Endothelial cell of umbilical vein (primary cell): ENCODE measurements around the gene TMEM94. TPM values are rescaled to one million over a fixed set of nuclear protein-coding genes. Genes with fewer than 3 reads are reported as not detected.
A peak's percentile ranks its signal among the peaks of the same experiment; 100 is the strongest.

Experiments
- Bru-seq: library from RNA; stranded (reverse); fragments of 400-500 nt; gene quantifications from one replicate; lab custom pipeline; 2021; lab: Mats Ljungman, UMichigan
- BruChase-seq, 2 experiments: library from RNA; stranded (reverse); fragments of 400-500 nt; gene quantifications; one replicate each; lab custom pipeline; 2021; lab: Mats Ljungman, UMichigan
- BruUV-seq: library from RNA; stranded (reverse); fragments of 400-500 nt; replicated peaks from 2 replicates; lab custom pipeline; 2021; lab: Mats Ljungman, UMichigan
- CTCF ChIA-PET: fragments of 300-600, 350-600 bp; sonication (Branson Sonifier 250); formaldehyde crosslinking; loops from one replicate; lab custom pipeline; 2021; ENCODE audit warnings: antibody characterized with exemption, inconsistent platforms; lab: Charles Lee
- POLR2A ChIA-PET: fragments of 300-600, 350-600 bp; sonication (Branson Sonifier 250); formaldehyde crosslinking; loops from one replicate; lab custom pipeline; 2021; ENCODE audit warnings: antibody characterized with exemption, inconsistent platforms; lab: Charles Lee
- DNase-seq: peaks from one replicate; pipeline ENCODE4 v3.0.0-alpha.2; 2011; ENCODE audit warnings: low read depth, low spot score
- FAIRE-seq: peaks from 2 replicates; lab custom pipeline; 2011; peaks lifted over from hg19 to GRCh38; lab: Jason Lieb, UNC
- H2AFZ ChIP-seq: 2 replicates; pipeline ENCODE4 v1.6.0; 2012; ENCODE audit warnings: low read depth, low read length, control low read depth, inconsistent platforms
- H3K27ac ChIP-seq: 2 replicates; pipeline ENCODE4 v1.5.1; 2011; ENCODE audit warnings: low read depth, mild to moderate bottlenecking, control low read depth, low read length, moderate library complexity; ENCODE audit not compliant: insufficient read depth
- H3K27me3 ChIP-seq, 2 experiments: 2 replicates each; pipeline versions ENCODE4 v1.6.0 to v1.6.1; 2011; ENCODE audit warnings: low read length in 2 of 2, mixed read lengths in 1 of 2; ENCODE audit not compliant: control insufficient read depth in 2 of 2, insufficient read depth in 2 of 2
- H3K36me3 ChIP-seq, 2 experiments: 2 replicates in 1 of 2; 3 replicates in 1 of 2; pipeline ENCODE4 v1.5.1; 2011; ENCODE audit warnings: low read length in 2 of 2, mild to moderate bottlenecking in 1 of 2, moderate library complexity in 1 of 2; ENCODE audit not compliant: control insufficient read depth in 2 of 2, insufficient read depth in 2 of 2; ENCODE audit errors: extremely low read depth in 1 of 2
- H3K4me1 ChIP-seq: 3 replicates; pipeline ENCODE4 v1.5.1; 2011; ENCODE audit warnings: mild to moderate bottlenecking, low read length; ENCODE audit not compliant: control insufficient read depth, insufficient read depth; ENCODE audit errors: extremely low read depth
- H3K4me2 ChIP-seq: 2 replicates; pipeline ENCODE4 v1.6.1; 2011; ENCODE audit warnings: low read length, control low read depth, mixed read lengths; ENCODE audit not compliant: insufficient read depth
- H3K4me3 ChIP-seq, 3 experiments: fragments of 200-600 bp in 1 of 3; sonication (generic), shearing (Covaris generic) in 1 of 3; replicated peaks in 1 of 3; 2 replicates each; pipeline ENCODE4 v1.5.1; 2011 to 2016; ENCODE audit warnings: control low read depth in 3 of 3, low read length in 3 of 3, mild to moderate bottlenecking in 2 of 3, inconsistent platforms in 1 of 3, low read depth in 1 of 3, moderate library complexity in 1 of 3; ENCODE audit not compliant: insufficient read depth in 1 of 3
- H3K79me2 ChIP-seq: 2 replicates; pipeline ENCODE4 v1.6.0; 2012; ENCODE audit warnings: low read length, inconsistent platforms; ENCODE audit not compliant: control insufficient read depth, insufficient read depth
- H3K9ac ChIP-seq: replicated peaks from 2 replicates; pipeline ENCODE3; 2011; ENCODE audit warnings: low read length, control low read depth; ENCODE audit not compliant: insufficient read depth; ENCODE audit errors: extremely low read depth
- H3K9me1 ChIP-seq: replicated peaks from 3 replicates; pipeline ENCODE4 v1.6.0; 2011; ENCODE audit warnings: mild to moderate bottlenecking, low read length; ENCODE audit not compliant: control insufficient read depth, insufficient read depth; ENCODE audit errors: extremely low read depth
- H3K9me3 ChIP-seq: replicated peaks from 2 replicates; pipeline ENCODE4 v1.5.1; 2012; ENCODE audit warnings: low read length, inconsistent platforms; ENCODE audit not compliant: control insufficient read depth, insufficient read depth
- H4K20me1 ChIP-seq: replicated peaks from 2 replicates; pipeline ENCODE3; 2011; ENCODE audit warnings: mild to moderate bottlenecking, low read length; ENCODE audit not compliant: control insufficient read depth, insufficient read depth; ENCODE audit errors: extremely low read depth
- EZH2 ChIP-seq: IDR thresholded peaks from 2 replicates; pipeline ENCODE4 v1.6.1; 2012; ENCODE audit warnings: borderline replicate concordance, low read depth, mild to moderate bottlenecking, moderate library complexity, low read length, inconsistent platforms; ENCODE audit not compliant: severe bottlenecking
- GATA2 ChIP-seq: IDR thresholded peaks from 2 replicates; pipeline ENCODE4 v1.7.0; 2011; ENCODE audit warnings: low read depth, mild to moderate bottlenecking, moderate library complexity, mixed read lengths, low read length; ENCODE audit not compliant: insufficient read length, insufficient read depth
- JUN ChIP-seq: IDR thresholded peaks from 2 replicates; pipeline ENCODE4 v1.6.1; 2011; ENCODE audit warnings: borderline replicate concordance, low read depth; ENCODE audit not compliant: insufficient read length, insufficient read depth
- POLR2A ChIP-seq: IDR thresholded peaks from 2 replicates; pipeline ENCODE4 v1.6.1; 2012; ENCODE audit warnings: low read depth, mild to moderate bottlenecking, control low read depth, low read length
- POLR2AphosphoS5 ChIP-seq: IDR thresholded peaks from 2 replicates; pipeline ENCODE4 v1.6.1; 2012; ENCODE audit warnings: low read depth, mild to moderate bottlenecking, control low read depth, low read length, moderate library complexity; ENCODE audit not compliant: insufficient read depth
- dilution Hi-C: fragments of 300-500 bp; cut with MboI; formaldehyde crosslinking; loops from one replicate; pipeline ENCODE4 v1.15.0; 2019; ENCODE audit warnings: low sequenced_read_pairs; ENCODE audit not compliant: extremely low pct_ligation_motif_present
- intact Hi-C: fragments of 100-400 bp; cut with micrococcal nuclease; formaldehyde crosslinking; loops from one replicate; pipeline ENCODE4 v1.10.0; 2022
- long read RNA-seq: library from polyadenylated mRNA; stranded (forward); transcript quantifications from one replicate; pipeline ENCODE4 v2.0.0, GENCODE V29; 2021
- polyA minus RNA-seq, 3 experiments: library from RNA; depleted of rRNA, polyadenylated mRNA; stranded (reverse); fragments of >200 nt; gene quantifications; 1 replicate in 1 of 3; 2 replicates in 2 of 3; pipeline ENCODE4 v1.2.3, GENCODE V29; 2011
- polyA plus RNA-seq, 4 experiments: library from polyadenylated mRNA; depleted of rRNA in 3 of 4; stranded (reverse) in 3 of 4; unstranded in 1 of 4; fragments of >200 nt; gene quantifications; 2 replicates each; pipeline versions ENCODE4 v1.2.1 to v1.2.3, GENCODE V29; 2011 to 2012; ENCODE audit warnings: missing spikeins in 1 of 4
- total RNA-seq: library from RNA; stranded (reverse); gene quantifications from 2 replicates; pipeline ENCODE4 v1.2.3, GENCODE V29; 2021

TMEM94 gene
- total RNA-seq (68.4 and 69.2 TPM in 2 replicates), polyA plus RNA-seq (75.9 and 131 TPM in 2 replicates), polyA minus RNA-seq (64.3 and 74.9 TPM in 2 replicates), Bru-seq, nascent RNA (percentile 50 among the genes with signal in this experiment), BruChase-seq, experiment 1, labeled RNA remaining after a 6-hour chase (percentile 68 among the genes with signal in this experiment), BruChase-seq, experiment 2, labeled RNA remaining after a 2-hour chase (percentile 58 among the genes with signal in this experiment)
- polyA plus RNA-seq (2011; cell fraction: cytosol; rRNA removed): 46.4 and 54.3 TPM in 2 replicates
- polyA plus RNA-seq (2011; cell fraction: nucleus; rRNA removed): 371 and 452 TPM in 2 replicates
- polyA plus RNA-seq (2012): 47.6 and 53.1 TPM in 2 replicates
- 25.6 TPM for polyA minus RNA-seq (2011; cell fraction: cytosol; rRNA and poly(A)+ RNA removed)
- 74.1 and 107 TPM in 2 replicates for polyA minus RNA-seq (2011; cell fraction: nucleus; rRNA and poly(A)+ RNA removed)
- long read RNA-seq, partial matches to known transcripts: 12 of 35 reads
- long read RNA-seq, other reads (novel, unspliced or antisense): 23 of 35 reads

DNA sequence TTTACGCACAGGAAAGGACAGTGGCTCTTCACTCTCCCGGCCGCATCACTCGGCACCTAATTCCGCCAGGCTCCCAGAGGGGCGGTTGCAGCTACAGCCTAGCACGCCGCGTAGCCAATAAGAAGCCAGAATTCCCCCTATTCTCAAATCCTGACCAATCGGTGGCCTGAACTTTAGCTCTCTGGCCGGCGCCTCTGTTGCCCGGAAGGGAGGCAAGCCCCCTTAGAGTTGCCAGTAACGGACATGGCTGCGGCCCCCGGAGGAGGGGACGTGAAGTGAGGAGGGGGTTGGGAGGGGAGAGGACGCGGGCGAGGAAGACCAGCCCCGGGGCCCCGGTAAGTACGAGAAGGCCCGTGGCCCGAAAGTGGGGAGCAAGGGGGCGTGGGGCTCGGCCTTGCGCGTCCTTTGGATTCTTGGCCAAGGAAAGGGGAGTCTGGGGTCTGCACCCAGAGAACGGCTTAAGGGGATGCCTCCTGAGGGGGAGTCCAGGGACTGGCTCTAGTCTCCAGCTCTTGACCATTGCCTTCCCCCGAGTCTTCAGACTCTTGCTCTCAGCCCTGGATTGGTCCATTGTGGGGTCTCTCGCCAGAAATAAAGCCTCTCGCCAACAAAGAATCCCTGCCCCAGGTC lies at the start of gene TMEM94:
Gene TMEM94, plus strand, starts transcription at position 219 of the 630 bp plus-strand sequence. CDS start 15,271 bp downstream, outside the sequence.
- dilution Hi-C loops: no loop called here
- POLR2A ChIA-PET: interaction anchor here (0.6 to 1.3 kb wide), 4 partner anchors 9 to 140 kb away, joined by 3 to 5 read pairs (median 4); partner anchors contain the start of gene GRB2
- peak within 1 kb of the TSS; percentile 90 for H3K4me2 ChIP-seq
- peaks cover 9% of the 10 kb centered on the region for H3K79me2 ChIP-seq
- no peaks in the 10 kb centered on the region for H4K20me1 ChIP-seq
- no peaks in the 10 kb centered on the region for H3K36me3 ChIP-seq
- no peaks in the 10 kb centered on the region for H3K27me3 ChIP-seq
- H3K9me3 ChIP-seq: no peaks in the 10 kb centered on the region
- intact Hi-C loops: loop anchor here (2.0 kb wide), 1 partner anchor 58 kb away; the partner anchor contains the start of gene CASKIN2
- H3K4me3 ChIP-seq: peak within 1 kb of the TSS; percentile 70 to 87 (median 74)
- H3K27ac ChIP-seq: peak within 1 kb of the TSS; percentile 48
- FAIRE-seq: peak; percentile 89
- no TSS peak for BruUV-seq
- peak; percentile 97 for DNase-seq
- TF ChIP-seq POLR2AphosphoS5 (peak; percentile 31), JUN (no peak), POLR2A (peak; percentile 53), EZH2 (no peak), GATA2 (no peak)
- H2AFZ ChIP-seq: peak within 1 kb of the TSS; percentile 81
- peak within 1 kb of the TSS; percentile 90 for H3K9ac ChIP-seq
- H3K4me1 ChIP-seq: peaks cover 13% of the 10 kb centered on the region
- CTCF ChIA-PET: interaction anchor here (0.7 to 1.4 kb wide), 10 partner anchors 9 to 145 kb away, joined by 3 to 5 read pairs (median 4); partner anchors contain the start of gene TSEN54
- no peaks in the 10 kb centered on the region for H3K9me1 ChIP-seq
